Activated B cell treated with CpG ODN at 0.5 μM for 24 hours (primary cell): ENCODE results near the gene TMEM161A. TPM values are rescaled to one million over a fixed set of nuclear protein-coding genes. Genes with fewer than 3 reads are reported as not detected.

Experiments used
- ATAC-seq: fragments of 200-7000 bp; cut with Tn5 transposase; one replicate; pipeline ENCODE4 v1.10.0; 2021; ENCODE audit warnings: low read depth, mild to moderate bottlenecking, moderate library complexity
- CTCF ChIA-PET: fragments of 350-600 bp; sonication (Branson Sonifier 250); formaldehyde crosslinking; loops from one replicate; lab custom pipeline; 2021; ENCODE audit warnings: antibody characterized with exemption; lab: Charles Lee
- POLR2A ChIA-PET: fragments of 350-600 bp; sonication (Branson Sonifier 250); formaldehyde crosslinking; loops from one replicate; lab custom pipeline; 2021; ENCODE audit warnings: antibody characterized with exemption; lab: Charles Lee
- DNase-seq: peaks from one replicate; pipeline ENCODE4 v3.0.0; 2022
- H3K27ac Mint-ChIP-seq: one replicate; pipeline ENCODE4 v1.8.0; 2020; ENCODE audit warnings: mixed read lengths
- H3K27me3 Mint-ChIP-seq: one replicate; pipeline ENCODE4 v1.8.0; 2021; ENCODE audit warnings: mixed read lengths
- H3K36me3 Mint-ChIP-seq: one replicate; pipeline ENCODE4 v1.8.0; 2021; ENCODE audit warnings: low read depth, mixed read lengths
- H3K4me1 Mint-ChIP-seq: one replicate; pipeline ENCODE4 v1.8.0; 2021; ENCODE audit warnings: mixed read lengths
- H3K4me3 Mint-ChIP-seq: one replicate; pipeline ENCODE4 v1.8.0; 2020; ENCODE audit warnings: mild to moderate bottlenecking, mixed read lengths
- H3K9me3 Mint-ChIP-seq: one replicate; pipeline ENCODE4 v1.8.0; 2020; ENCODE audit warnings: mixed read lengths
- CTCF ChIP-seq: fragments of 200-600 bp; IDR thresholded peaks from one replicate; pipeline ENCODE4 v1.8.0; 2022; ENCODE audit warnings: antibody characterized with exemption, mild to moderate bottlenecking
- intact Hi-C: fragments of 100-400 bp; cut with micrococcal nuclease; formaldehyde crosslinking; loops from one replicate; pipeline ENCODE4 v1.15.1; 2024
- total RNA-seq: library from RNA; stranded (reverse); gene quantifications from 2 replicates; pipeline ENCODE4 v1.2.3, GENCODE V29; 2022

TMEM161A gene
- total RNA-seq, 1 donor from 2014 or later: 22.6 TPM

- Mint-ChIP-seq H3K9me3 (peaks cover 4% of the 10 kb centered on the region), H3K4me1 (peaks cover 62% of the 10 kb centered on the region), H3K27me3 (no peaks in the 10 kb centered on the region), H3K4me3 (peak overlapping the region; percentile 57), H3K27ac (peak overlapping the region; percentile 74), H3K36me3 (peaks cover 13% of the 10 kb centered on the region)
- intact Hi-C loops: loop anchor here (1.0 kb wide), 1 partner anchor 15 kb away; the partner anchor contains the start of gene MEF2B
- DNase-seq: no peak
- TF ChIP-seq CTCF: no peak
- ATAC-seq: peak; percentile 56
- ChIA-PET CTCF (interaction anchor here (0.7 to 7.5 kb wide), 4 partner anchors 10 to 332 kb away, joined by 3 to 53 read pairs (median 7); partner anchors contain the start of gene MEF2B), POLR2A (interaction anchor here (0.6 to 4.7 kb wide), 6 partner anchors 12 to 1384 kb away, joined by 3 to 48 read pairs (median 4); partner anchors contain the start of genes BORCS8 and MEF2B)
These were observed 17.4 kb upstream of the TMEM161A start for GRCh38 chr19:19155495-19156219.

GRCh38 chr19:19154768-19155494 is 16.7 kb upstream of the TMEM161A start:
- Mint-ChIP-seq H3K36me3 (peaks cover 13% of the 10 kb centered on the region), H3K4me3 (peak overlapping the region; percentile 57), H3K27me3 (no peaks in the 10 kb centered on the region), H3K9me3 (peaks cover 4% of the 10 kb centered on the region), H3K4me1 (peaks cover 60% of the 10 kb centered on the region), H3K27ac (peak overlapping the region; percentile 74)
- POLR2A ChIA-PET: interaction anchor here (1.3 to 4.7 kb wide), 4 partner anchors 12 to 1294 kb away, joined by 3 to 48 read pairs (median 4); partner anchors contain the start of genes BORCS8 and MEF2B
- DNase-seq: no peak
- TF ChIP-seq CTCF: no peak
- ATAC-seq: peak; percentile 5
- CTCF ChIA-PET: interaction anchor here (1.2 to 7.5 kb wide), 5 partner anchors 9 to 19 kb away, joined by 4 to 53 read pairs (median 6); partner anchors contain the start of gene MEF2B
- intact Hi-C loops: loop anchor here (1.0 kb wide), 1 partner anchor 15 kb away; the partner anchor contains the start of gene MEF2B

GRCh38 chr19:19152668-19153384 is 14.5 kb upstream of the TMEM161A start:
- TF ChIP-seq CTCF: no peak
- H3K4me1 Mint-ChIP-seq: peaks cover 52% of the 10 kb centered on the region
- ATAC-seq (no peak), DNase-seq (no peak)
- ChIA-PET CTCF (interaction anchor here (2.8 kb wide), 1 partner anchor 22 kb away, joined by 8 read pairs; no protein-coding TSS in a partner anchor), POLR2A (interaction anchor here (0.9 kb wide), 1 partner anchor 252 kb away, joined by 3 read pairs; the partner anchor contains the start of gene GATAD2A)
- peaks cover 23% of the 10 kb centered on the region for H3K36me3 Mint-ChIP-seq
- H3K27ac Mint-ChIP-seq: no peak overlapping the region
- no peak overlapping the region for H3K4me3 Mint-ChIP-seq
- intact Hi-C loops: no loop called here
- H3K9me3 Mint-ChIP-seq: peaks cover 4% of the 10 kb centered on the region
- no peaks in the 10 kb centered on the region for H3K27me3 Mint-ChIP-seq

GRCh38 chr19:19151418-19151817 is 13.1 kb upstream of the TMEM161A start:
- H3K36me3 Mint-ChIP-seq: peaks cover 27% of the 10 kb centered on the region
- no peak overlapping the region for H3K4me3 Mint-ChIP-seq
- H3K4me1 Mint-ChIP-seq: peaks cover 42% of the 10 kb centered on the region
- ATAC-seq (peak; percentile 69), DNase-seq (no peak)
- intact Hi-C loops: loop anchor here (1.0 kb wide), 1 partner anchor 9 kb away; no protein-coding TSS in a partner anchor
- TF ChIP-seq CTCF: no peak
- H3K9me3 Mint-ChIP-seq: peaks cover 4% of the 10 kb centered on the region
- POLR2A ChIA-PET: interaction anchor here (0.6 kb wide), 1 partner anchor 9 kb away, joined by 3 read pairs; no protein-coding TSS in a partner anchor
- CTCF ChIA-PET: interaction anchor here (2.8 kb wide), 1 partner anchor 23 kb away, joined by 8 read pairs; no protein-coding TSS in a partner anchor
- no peaks in the 10 kb centered on the region for H3K27me3 Mint-ChIP-seq
- no peak overlapping the region for H3K27ac Mint-ChIP-seq
